H1 (cell line): Measurements from ENCODE around the gene CEACAM8. TPM values are rescaled to one million over a fixed set of nuclear protein-coding genes. Genes with fewer than 3 reads are reported as not detected.

Experiments used
- CTCF ChIA-PET: fragments of 300-600 bp; sonication (Branson Sonifier 250); formaldehyde crosslinking; loops from one replicate; lab custom pipeline; 2021; ENCODE audit not compliant: partially characterized antibody; lab: Charles Lee
- POLR2A ChIA-PET: fragments of 300-600 bp; sonication (Branson Sonifier 250); formaldehyde crosslinking; loops from one replicate; lab custom pipeline; 2021; ENCODE audit warnings: inconsistent platforms; ENCODE audit not compliant: partially characterized antibody; lab: Charles Lee
- DNase-seq, 2 experiments: peaks; one replicate each; pipeline versions ENCODE4 v3.0.0 to v3.0.0-alpha.2; 2010 to 2022; ENCODE audit warnings: low spot score in 2 of 2, low read depth in 1 of 2, mixed read lengths in 1 of 2
- FAIRE-seq: peaks from 2 replicates; lab custom pipeline; 2011; peaks lifted over from hg19 to GRCh38; lab: Jason Lieb, UNC
- H2AFZ ChIP-seq: 2 replicates; pipeline ENCODE4 v1.8.1; 2012; ENCODE audit warnings: low read length, inconsistent platforms
- H2AK5ac ChIP-seq: 2 replicates; pipeline ENCODE4 v1.6.1; 2013; ENCODE audit warnings: low read depth, low read length
- H2BK120ac ChIP-seq: replicated peaks from 2 replicates; pipeline ENCODE3; 2013; ENCODE audit warnings: low read depth, low read length, inconsistent platforms
- H2BK12ac ChIP-seq: 2 replicates; pipeline ENCODE4 v1.6.1; 2013; ENCODE audit warnings: low read depth, low read length
- H2BK15ac ChIP-seq: 2 replicates; pipeline ENCODE4 v1.6.1; 2013; ENCODE audit warnings: low read length
- H2BK20ac ChIP-seq: 2 replicates; pipeline ENCODE4 v1.6.1; 2013; ENCODE audit warnings: low read length
- H2BK5ac ChIP-seq: 2 replicates; pipeline ENCODE4 v1.6.1; 2013; ENCODE audit warnings: low read depth, low read length
- H3K14ac ChIP-seq: 2 replicates; pipeline ENCODE4 v1.6.1; 2013; ENCODE audit warnings: inconsistent platforms; ENCODE audit not compliant: insufficient read length
- H3K18ac ChIP-seq: 2 replicates; pipeline ENCODE4 v1.6.1; 2013; ENCODE audit warnings: low read length; ENCODE audit errors: extremely low read depth
- H3K23ac ChIP-seq: 2 replicates; pipeline ENCODE4 v1.6.1; 2013; ENCODE audit warnings: inconsistent platforms; ENCODE audit not compliant: insufficient read length
- H3K23me2 ChIP-seq: 2 replicates; pipeline ENCODE4 v1.6.1; 2013; ENCODE audit warnings: low read depth, low read length
- H3K27ac ChIP-seq: 2 replicates; pipeline ENCODE4 v1.6.1; 2011; ENCODE audit warnings: low read depth, low read length, inconsistent platforms
- H3K27me3 ChIP-seq, 4 experiments: replicated peaks in 1 of 4; 1 replicate in 1 of 4; 2 replicates in 3 of 4; pipeline versions ENCODE4 v1.6.1 to v1.8.1; 2011 to 2013; ENCODE audit warnings: low read length in 3 of 4, mild to moderate bottlenecking in 3 of 4, inconsistent platforms in 2 of 4, mixed read lengths in 2 of 4, moderate library complexity in 1 of 4; ENCODE audit not compliant: control insufficient read depth in 3 of 4, insufficient read depth in 3 of 4; ENCODE audit errors: extremely low read depth in 1 of 4
- H3K36me3 ChIP-seq, 4 experiments: 2 replicates each; pipeline versions ENCODE4 v1.6.1 to v1.8.1; 2011 to 2013; ENCODE audit warnings: mild to moderate bottlenecking in 4 of 4, low read length in 3 of 4, moderate library complexity in 2 of 4, control low read depth in 1 of 4, inconsistent platforms in 1 of 4; ENCODE audit not compliant: insufficient read depth in 4 of 4, control insufficient read depth in 2 of 4
- H3K4ac ChIP-seq: replicated peaks from 2 replicates; pipeline ENCODE3; 2013; ENCODE audit warnings: low read length, low read depth, mixed read lengths, inconsistent platforms; ENCODE audit not compliant: insufficient read length
- H3K4me1 ChIP-seq, 4 experiments: replicated peaks in 1 of 4; 1 replicate in 1 of 4; 2 replicates in 3 of 4; pipeline versions ENCODE4 v1.6.1 to v1.8.1; 2011 to 2013; ENCODE audit warnings: low read length in 3 of 4, inconsistent platforms in 2 of 4, mixed read lengths in 1 of 4; ENCODE audit not compliant: insufficient read depth in 4 of 4, control insufficient read depth in 3 of 4
- H3K4me2 ChIP-seq, 2 experiments: 2 replicates each; pipeline versions ENCODE4 v1.6.1 to v1.8.1; 2011 to 2013; ENCODE audit warnings: low read depth in 2 of 2, low read length in 2 of 2, control low read depth in 1 of 2, inconsistent platforms in 1 of 2, mild to moderate bottlenecking in 1 of 2; ENCODE audit not compliant: insufficient read depth in 1 of 2
- H3K4me3 ChIP-seq, 4 experiments: fragments of 200-600, 300-600 bp in 1 of 4; sonication (generic), shearing (Covaris generic), sonication (Bioruptor Twin) in 1 of 4; 2 replicates each; pipeline versions ENCODE4 v1.5.1 to v1.8.1; 2011 to 2016; ENCODE audit warnings: low read length in 4 of 4, low read depth in 3 of 4, control low read depth in 2 of 4, inconsistent platforms in 2 of 4, mild to moderate bottlenecking in 2 of 4, mixed read lengths in 1 of 4, moderate library complexity in 1 of 4; ENCODE audit not compliant: insufficient read depth in 2 of 4; ENCODE audit errors: extremely low read depth in 1 of 4
- H3K56ac ChIP-seq: replicated peaks from 2 replicates; pipeline ENCODE3; 2013; ENCODE audit warnings: low read depth, mild to moderate bottlenecking, mixed read lengths, low read length, inconsistent platforms; ENCODE audit not compliant: insufficient read length
- H3K79me1 ChIP-seq: 2 replicates; pipeline ENCODE4 v1.6.1; 2013; ENCODE audit warnings: low read depth, low read length, control low read depth
- H3K79me2 ChIP-seq, 2 experiments: 2 replicates each; pipeline versions ENCODE4 v1.6.1 to v1.8.1; 2012 to 2013; ENCODE audit warnings: low read length in 2 of 2, mild to moderate bottlenecking in 2 of 2, inconsistent platforms in 1 of 2; ENCODE audit not compliant: insufficient read depth in 2 of 2, control insufficient read depth in 1 of 2
- H3K9ac ChIP-seq, 4 experiments: replicated peaks in 1 of 4; 1 replicate in 1 of 4; 2 replicates in 3 of 4; pipeline versions ENCODE4 v1.6.1 to v1.8.1; 2011 to 2013; ENCODE audit warnings: low read depth in 3 of 4, low read length in 3 of 4, control low read depth in 2 of 4, mild to moderate bottlenecking in 2 of 4, moderate library complexity in 2 of 4, inconsistent platforms in 1 of 4; ENCODE audit errors: extremely low read depth in 1 of 4
- H3K9me3 ChIP-seq, 2 experiments: 2 replicates each; pipeline versions ENCODE4 v1.6.1 to v1.8.1; 2012 to 2013; ENCODE audit warnings: mild to moderate bottlenecking in 2 of 2, moderate library complexity in 2 of 2, control low read depth in 1 of 2, inconsistent platforms in 1 of 2, low read depth in 1 of 2, low read length in 1 of 2, mixed read lengths in 1 of 2; ENCODE audit not compliant: insufficient read depth in 2 of 2
- H4K20me1 ChIP-seq, 2 experiments: replicated peaks in 1 of 2; 2 replicates each; pipeline versions ENCODE3 to v1.8.1; 2011 to 2013; ENCODE audit warnings: inconsistent platforms in 2 of 2, low read length in 2 of 2, mild to moderate bottlenecking in 1 of 2; ENCODE audit not compliant: insufficient read depth in 2 of 2, control insufficient read depth in 1 of 2
- H4K5ac ChIP-seq: 2 replicates; pipeline ENCODE4 v1.6.1; 2013; ENCODE audit warnings: low read length, low read depth, mixed read lengths, inconsistent platforms; ENCODE audit not compliant: insufficient read length
- H4K8ac ChIP-seq: 2 replicates; pipeline ENCODE4 v1.8.0; 2013; ENCODE audit warnings: mild to moderate bottlenecking, moderate library complexity, low read length, inconsistent platforms; ENCODE audit not compliant: insufficient read depth; ENCODE audit errors: extremely low read depth
- H4K91ac ChIP-seq: replicated peaks from 2 replicates; pipeline ENCODE3; 2013; ENCODE audit warnings: low read length, mixed read lengths, inconsistent platforms; ENCODE audit not compliant: insufficient read length
- CBX8 ChIP-seq: fragments of 300-800, 300-1000 bp; sonication (generic); IDR thresholded peaks from 2 replicates; pipeline ENCODE4 v1.7.1; 2016; ENCODE audit warnings: low read depth, low read length, borderline replicate concordance
- CHD2 ChIP-seq: IDR thresholded peaks from 2 replicates; pipeline ENCODE4 v1.6.1; 2012; ENCODE audit warnings: low read length, improper control_type of control experiment
- EZH2 ChIP-seq: fragments of 200-600 bp; sonication (generic); IDR thresholded peaks from 2 replicates; pipeline ENCODE4 v1.7.1; 2012; ENCODE audit warnings: low read depth, mild to moderate bottlenecking, moderate library complexity, low read length, inconsistent platforms; ENCODE audit not compliant: severe bottlenecking
- JUND ChIP-seq: IDR thresholded peaks from 2 replicates; pipeline ENCODE4 v1.6.1; 2011; ENCODE audit warnings: mild to moderate bottlenecking, improper control_type of control experiment, low read length
- KDM1A ChIP-seq: fragments of 200-600, 300-600 bp; sonication (generic); IDR thresholded peaks from 2 replicates; pipeline ENCODE4 v1.7.1; 2016; ENCODE audit warnings: mild to moderate bottlenecking, low read length, borderline replicate concordance
- KDM4A ChIP-seq: IDR thresholded peaks from one replicate; pipeline ENCODE4 v1.7.1; 2012; ENCODE audit warnings: low read depth, mild to moderate bottlenecking, moderate library complexity, low read length, inconsistent platforms; ENCODE audit not compliant: severe bottlenecking
- NANOG ChIP-seq: IDR thresholded peaks from 2 replicates; pipeline ENCODE4 v1.6.1; 2011; ENCODE audit warnings: low read length, low read depth, mild to moderate bottlenecking, inconsistent platforms; ENCODE audit not compliant: insufficient read depth, poor library complexity, severe bottlenecking
- NRF1 ChIP-seq: IDR thresholded peaks from 2 replicates; pipeline ENCODE4 v1.6.1; 2011; ENCODE audit warnings: mild to moderate bottlenecking, low read depth, low read length, improper control_type of control experiment
- SIRT6 ChIP-seq: IDR thresholded peaks from one replicate; pipeline ENCODE4 v1.7.1; 2012; ENCODE audit warnings: low read length, inconsistent platforms
- SP2 ChIP-seq: IDR thresholded peaks from 2 replicates; pipeline ENCODE4 v1.6.1; 2012; ENCODE audit warnings: mild to moderate bottlenecking, low read length, inconsistent platforms
- SP4 ChIP-seq: IDR thresholded peaks from 2 replicates; pipeline ENCODE4 v1.6.1; 2012; ENCODE audit warnings: low read length, inconsistent platforms
- SUZ12 ChIP-seq: fragments of 200-600 bp; sonication (generic); IDR thresholded peaks from 2 replicates; pipeline ENCODE4 v1.6.1; 2012; ENCODE audit warnings: mild to moderate bottlenecking, inconsistent platforms, low read length, moderate library complexity, mixed read lengths
- TAF7 ChIP-seq: optimal IDR thresholded peaks from 2 replicates; pipeline ENCODE3; 2011; ENCODE audit warnings: low read depth, mild to moderate bottlenecking, inconsistent platforms, low read length, moderate library complexity, borderline replicate concordance
- TBP ChIP-seq: IDR thresholded peaks from 2 replicates; pipeline ENCODE4 v1.6.1; 2011; ENCODE audit warnings: low read depth, low read length, improper control_type of control experiment
- WGBS, 2 experiments: shearing (Covaris generic) in 1 of 2; methylation state at CpG; one replicate each; pipeline versions ENCODE4 v1.1.6 to v1.1.7; 2013 to 2015; ENCODE audit warnings: low lambda C conversion rate in 2 of 2, mixed read lengths in 2 of 2, inconsistent platforms in 1 of 2, low coverage in 1 of 2, missing lambda C conversion rate in 1 of 2; ENCODE audit not compliant: insufficient replicate concordance in 2 of 2, insufficient coverage in 1 of 2, insufficient read length in 1 of 2; ENCODE audit errors: extremely low coverage in 1 of 2, missing lambda C conversion rate in 1 of 2; 5-methylcytosine and 5-hydroxymethylcytosine counted together
- polyA plus RNA-seq, 7 experiments: library from polyadenylated mRNA; depleted of rRNA in 3 of 7; stranded (reverse) in 5 of 7; unstranded in 2 of 7; fragments of >200 nt in 5 of 7; fragments of 200-250 nt in 2 of 7; gene quantifications; 1 replicate in 5 of 7; 2 replicates in 1 of 7; 4 replicates in 1 of 7; pipeline versions ENCODE4 v1.2.1 to v1.2.3, GENCODE V29; 2011 to 2013; ENCODE audit warnings: missing spikeins in 2 of 7, mixed read lengths in 2 of 7
- total RNA-seq: library from RNA; stranded (reverse); fragmentation: NEBNext Ultra II Directional; extraction: Animal tissue kit (Norgen Biotek cat#: 25700); gene quantifications from 2 replicates; pipeline ENCODE4 v1.2.1, GENCODE V29; 2021

CEACAM8 gene
- total and polyA plus RNA-seq, 2 of the 8 experiments (the other 6 are each of a cell fraction or from before 2014, with no cell fraction given), result not detected

DNA sequence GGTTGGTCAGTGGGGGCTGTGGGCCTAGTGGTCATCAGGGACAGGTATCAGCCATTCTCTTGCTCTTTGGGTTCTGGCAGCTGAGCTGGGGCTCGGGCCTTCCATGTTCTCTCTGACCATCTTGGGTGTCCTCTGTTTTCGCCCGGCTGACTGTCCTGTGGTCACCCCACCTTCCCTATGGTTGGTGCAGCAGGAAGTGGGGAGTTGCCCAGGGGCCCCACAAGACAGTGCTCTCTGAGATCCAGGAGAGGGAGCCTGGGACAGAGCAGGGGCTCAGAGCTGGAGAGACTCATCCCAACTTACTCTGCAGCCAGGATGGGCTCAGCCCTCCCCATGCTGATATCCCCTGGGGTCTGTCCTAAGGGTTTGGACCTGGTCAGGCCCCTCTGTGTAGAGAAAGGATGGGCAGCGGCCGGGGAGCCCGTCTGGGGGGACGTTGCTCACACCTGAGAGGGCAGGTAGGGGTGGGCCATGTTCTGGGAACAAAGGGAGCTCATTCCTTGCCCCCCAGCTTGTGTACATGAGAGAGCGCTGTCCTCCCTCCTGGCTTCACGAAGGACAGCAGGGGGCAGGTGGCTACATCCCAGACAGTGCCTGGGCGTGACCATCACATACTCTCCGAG is 937 bp upstream of the CEACAM8 start:
- Histone ChIP-seq H2AK5ac (no peak overlapping the region), H3K9me3 (peaks cover 3 to 9% of the 10 kb centered on the region in 2 experiments; a peak in 2 of 4 replicates), H2BK12ac (no peak overlapping the region), H4K91ac (peak overlapping the region; percentile 54), H2BK120ac (no peak overlapping the region), H4K5ac (no peak overlapping the region), H3K23me2 (no peaks in the 10 kb centered on the region; the same call in 1 of the 2 replicates), H3K9ac (no peak overlapping the region), H2BK20ac (no peak overlapping the region), H3K36me3 (no peaks in the 10 kb centered on the region), H3K56ac (no peak overlapping the region), H3K79me2 (no peaks in the 10 kb centered on the region), H2BK15ac (no peak overlapping the region), H4K8ac (no peak overlapping the region), H3K27ac (no peak overlapping the region), H3K4me1 (no peaks in the 10 kb centered on the region), H3K23ac (no peak overlapping the region), H3K4me2 (no peak overlapping the region), H3K4me3 (no peak overlapping the region), H3K18ac (no peak overlapping the region), H3K27me3 (0 out of 7 replicates have a peak, but pooled peaks cover 0 to 2% (median 0%) of the 10 kb centered on the region in 4 experiments), H2AFZ (no peak overlapping the region), H3K14ac (no peak overlapping the region), H3K79me1 (no peaks in the 10 kb centered on the region), H2BK5ac (no peak overlapping the region), H4K20me1 (no peaks in the 10 kb centered on the region), H3K4ac (no peak overlapping the region)
- FAIRE-seq, result no peak
- ChIA-PET CTCF (interaction anchor here (0.6 to 3.3 kb wide), 24 partner anchors 9 to 176 kb away, joined by 3 to 34 read pairs (median 5); no protein-coding TSS in a partner anchor), POLR2A (interaction anchor here (1.2 kb wide), 1 partner anchor 14 kb away, joined by 3 read pairs; no protein-coding TSS in a partner anchor)
- 81% methylated on average over 11 of the region's 11 CpGs; no CpG with 5 or more reads in 1 of the 2 experiments for WGBS, 2 experiments
- no peak for DNase-seq
- TF ChIP-seq KDM1A, result no peak
- TF ChIP-seq JUND, result no peak
- TF ChIP-seq NANOG, result no peak
- TF ChIP-seq SP4, result no peak
- TF ChIP-seq EZH2, result no peak
- no peak for TF ChIP-seq SP2
- TF ChIP-seq KDM4A, result no peak
- no peak for TF ChIP-seq NRF1
- no peak for TF ChIP-seq CBX8
- TF ChIP-seq TAF7, result no peak
- no peak for TF ChIP-seq TBP
- TF ChIP-seq SUZ12, result no peak
- no peak for TF ChIP-seq SIRT6
- TF ChIP-seq CHD2, result no peak
